Measurements from ENCODE around the gene PLCB3.

DNA sequence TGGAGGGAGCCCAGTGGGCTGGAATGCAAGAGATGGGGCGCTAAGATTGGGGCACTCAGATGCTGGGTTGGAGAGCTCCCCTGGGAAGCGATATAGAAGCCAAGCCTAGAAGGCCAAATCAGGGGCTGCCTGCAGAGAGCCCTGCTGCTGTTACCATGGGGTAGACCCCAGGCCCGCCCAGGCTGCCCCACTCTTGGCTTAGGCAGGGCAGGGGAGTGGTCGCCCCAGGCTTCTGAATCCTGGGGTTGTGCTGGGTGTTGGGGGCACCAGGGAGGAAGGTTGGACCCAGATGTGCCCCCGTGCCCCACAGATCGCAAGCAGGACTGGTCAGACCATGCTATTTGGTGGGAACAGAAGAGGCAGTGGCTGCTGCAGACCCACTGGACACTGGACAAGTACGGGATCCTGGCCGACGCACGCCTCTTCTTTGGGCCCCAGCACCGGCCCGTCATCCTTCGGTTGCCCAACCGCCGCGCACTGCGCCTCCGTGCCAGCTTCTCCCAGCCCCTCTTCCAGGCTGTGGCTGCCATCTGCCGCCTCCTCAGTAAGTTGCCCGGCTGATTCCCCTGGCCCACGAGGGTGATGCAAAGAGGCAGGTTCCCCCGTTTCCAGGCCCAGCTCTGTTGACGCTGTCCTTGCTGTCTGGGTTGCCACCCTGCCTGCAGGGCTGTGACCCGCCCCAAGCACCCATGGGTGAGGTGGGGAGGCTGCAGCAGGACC is 40.9 kb upstream of the PLCB3 start:
- TF ChIP-seq, protein P1, sequence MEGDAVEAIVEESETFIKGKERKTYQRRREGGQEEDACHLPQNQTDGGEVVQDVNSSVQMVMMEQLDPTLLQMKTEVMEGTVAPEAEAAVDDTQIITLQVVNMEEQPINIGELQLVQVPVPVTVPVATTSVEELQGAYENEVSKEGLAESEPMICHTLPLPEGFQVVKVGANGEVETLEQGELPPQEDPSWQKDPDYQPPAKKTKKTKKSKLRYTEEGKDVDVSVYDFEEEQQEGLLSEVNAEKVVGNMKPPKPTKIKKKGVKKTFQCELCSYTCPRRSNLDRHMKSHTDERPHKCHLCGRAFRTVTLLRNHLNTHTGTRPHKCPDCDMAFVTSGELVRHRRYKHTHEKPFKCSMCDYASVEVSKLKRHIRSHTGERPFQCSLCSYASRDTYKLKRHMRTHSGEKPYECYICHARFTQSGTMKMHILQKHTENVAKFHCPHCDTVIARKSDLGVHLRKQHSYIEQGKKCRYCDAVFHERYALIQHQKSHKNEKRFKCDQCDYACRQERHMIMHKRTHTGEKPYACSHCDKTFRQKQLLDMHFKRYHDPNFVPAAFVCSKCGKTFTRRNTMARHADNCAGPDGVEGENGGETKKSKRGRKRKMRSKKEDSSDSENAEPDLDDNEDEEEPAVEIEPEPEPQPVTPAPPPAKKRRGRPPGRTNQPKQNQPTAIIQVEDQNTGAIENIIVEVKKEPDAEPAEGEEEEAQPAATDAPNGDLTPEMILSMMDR (IDR thresholded peaks at IDR 0.05) = no peak
- TF ChIP-seq POLR2A (IDR thresholded peaks at IDR 0.05) = no peak
- no peak for TF ChIP-seq POLR2AphosphoS5 (IDR thresholded peaks at IDR 0.05)
- no peak for TF ChIP-seq EP300 (IDR thresholded peaks at IDR 0.05)
